Measurements from ENCODE around the gene RIT1.

- TF ChIP-seq CTCF (conservative IDR thresholded peaks at IDR 0.05; ENCODE audit: low read length) (no peak), EZH2phosphoT487 (IDR thresholded peaks at IDR 0.05; ENCODE audit: borderline replicate concordance, low read depth, low read length) (no peak)
Observed at GRCh38 chr1:155920717-155921116, 9.6 kb upstream of the RIT1 start.

Measured in OCI-LY7 (cell line).